ENCODE results near the gene GPER1.
"Not testable (repeated sequence)": the region's sequence is repeated elsewhere in the genome, so short reads cannot be mapped to it uniquely, and the experiment has no call there.

The GPER1 gene

DNA sequence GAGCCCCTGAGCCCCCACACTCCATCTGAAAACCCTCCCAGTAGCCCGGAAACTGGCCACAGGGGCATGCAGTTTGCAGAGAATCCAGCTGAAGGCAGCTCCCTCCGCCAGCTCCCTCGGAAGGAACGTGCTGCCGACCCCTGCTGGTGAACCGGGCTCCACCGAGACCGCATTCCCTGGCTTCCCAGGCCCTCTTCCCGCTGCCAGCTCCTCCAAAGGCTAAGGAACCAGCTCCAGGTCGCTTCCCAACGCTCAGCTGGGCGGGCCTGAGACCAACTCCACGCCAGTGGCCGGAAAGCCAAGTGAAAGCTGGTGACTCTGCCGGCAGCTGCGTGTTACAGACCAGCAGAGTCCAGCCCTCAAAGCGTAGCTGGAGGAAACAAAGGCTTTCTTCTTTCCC, 35.8 kb downstream of the GPER1 start:
- peak; percentile 60 for DNase-seq

DNA sequence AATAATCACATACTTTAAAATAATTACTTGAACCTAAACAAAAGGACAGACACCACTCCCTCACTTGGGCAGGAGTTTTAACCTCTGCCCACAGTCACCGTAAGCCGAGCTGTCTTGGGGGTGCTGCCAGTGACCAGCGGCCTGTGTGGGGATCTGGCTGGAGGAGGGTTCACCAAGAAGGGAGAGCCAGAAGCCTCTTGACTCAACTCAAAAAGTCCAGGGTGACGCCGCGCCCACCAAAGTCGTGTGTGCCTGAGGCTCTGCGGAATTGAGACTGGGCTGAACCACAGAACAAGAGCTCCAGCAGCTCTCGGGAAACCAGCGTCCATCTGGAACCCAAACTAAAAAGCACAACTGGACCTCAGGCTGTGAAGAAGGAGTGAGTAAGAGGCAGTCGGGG, 36.3 kb downstream of the GPER1 start:
- no peak for DNase-seq

DNA sequence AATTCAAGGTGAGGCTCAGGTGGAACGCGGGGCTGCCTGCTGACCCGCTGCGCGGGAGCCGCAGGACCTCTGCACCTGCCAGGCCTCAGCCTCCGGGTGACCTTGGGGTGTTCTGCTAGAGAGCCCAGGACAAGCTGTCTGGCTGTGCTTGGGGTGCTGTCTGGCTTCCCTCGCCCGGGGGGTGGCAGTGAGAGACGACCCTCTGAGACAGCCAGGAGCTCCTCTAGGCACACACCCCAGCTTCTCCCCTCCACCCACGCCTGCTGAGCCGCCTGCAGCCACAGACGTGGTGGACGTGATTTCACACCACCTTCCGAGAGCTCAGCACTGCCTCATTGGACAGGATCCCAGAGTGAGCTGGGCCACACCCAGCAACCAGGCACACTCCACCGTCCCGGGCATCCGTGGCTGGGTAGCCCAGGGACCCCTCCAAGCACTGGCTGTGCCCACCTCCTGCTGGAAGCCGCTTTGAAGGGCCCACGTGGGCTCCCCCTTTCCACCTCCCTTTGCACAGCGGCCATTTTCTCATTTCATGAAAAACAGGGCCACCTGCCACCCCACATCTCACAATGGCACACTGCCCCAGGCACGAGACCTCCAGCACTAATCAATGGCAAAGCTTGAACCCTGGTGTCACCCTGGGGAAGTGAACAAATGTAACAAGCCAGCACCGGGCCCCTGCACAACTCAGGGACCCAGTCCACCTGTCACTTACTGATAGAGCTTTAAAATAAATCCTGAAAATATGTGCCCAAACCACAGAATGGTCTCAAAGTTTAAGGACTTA, 37.1 kb downstream of the GPER1 start:
- no peak for DNase-seq

DNA sequence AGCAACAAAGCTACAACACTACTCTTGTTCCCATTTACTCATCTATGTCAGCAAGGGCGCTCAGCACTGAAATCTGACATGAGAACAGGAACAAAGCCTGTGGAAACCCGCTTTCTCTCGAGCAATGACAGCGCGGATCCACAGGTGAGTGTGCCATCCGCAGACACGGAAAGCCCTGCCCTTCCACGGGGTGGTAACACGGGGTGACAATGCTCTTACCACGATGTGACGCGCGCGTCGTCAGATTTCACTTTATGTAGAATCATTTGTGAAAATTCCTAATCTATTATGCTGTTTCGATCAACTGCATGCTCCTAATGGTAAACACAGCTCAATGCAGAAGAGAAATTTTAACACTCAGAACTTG, 37.7 kb downstream of the GPER1 start:
- no peak for DNase-seq

DNA sequence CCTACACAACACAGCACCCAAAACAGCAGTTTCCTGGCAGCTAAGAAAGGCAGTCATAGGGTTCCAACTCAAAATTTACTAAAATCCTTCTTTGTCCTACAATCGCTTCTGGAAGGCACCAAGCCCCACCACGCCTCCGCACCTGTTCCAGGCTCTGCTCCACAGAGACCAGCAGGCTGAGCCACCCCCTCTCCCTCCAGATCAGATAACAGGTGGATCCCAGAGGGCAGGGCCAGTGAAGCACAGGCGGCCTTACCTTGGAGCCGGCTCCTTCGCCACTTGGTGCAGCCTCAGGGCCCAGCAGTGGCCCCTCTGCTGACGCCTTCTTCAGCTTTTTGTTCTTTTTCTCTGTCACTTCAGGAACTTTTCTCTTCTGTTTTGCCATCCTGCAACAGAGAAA, 39.1 kb downstream of the GPER1 start:
- no peak for DNase-seq

DNA sequence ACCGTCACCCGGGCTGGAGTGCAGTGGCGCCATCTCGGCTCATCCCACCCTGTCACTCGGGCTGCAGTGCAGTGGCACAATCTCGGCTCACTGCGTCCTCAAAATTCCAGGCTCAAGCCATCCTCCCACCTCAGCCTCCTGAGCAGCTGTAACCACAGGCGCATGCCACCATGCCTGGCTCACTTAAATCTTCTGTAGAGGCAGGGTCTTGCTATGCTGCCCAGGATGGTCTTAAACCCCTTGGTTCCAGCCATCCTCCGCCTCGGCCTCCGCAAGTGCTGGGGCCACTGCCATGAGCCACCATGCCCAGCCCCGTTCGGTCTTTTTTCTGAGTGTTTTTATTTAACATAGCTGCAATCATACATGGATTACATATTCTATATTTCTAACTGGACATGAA, 41.5 kb downstream of the GPER1 start:
- DNase-seq: no peak

DNA sequence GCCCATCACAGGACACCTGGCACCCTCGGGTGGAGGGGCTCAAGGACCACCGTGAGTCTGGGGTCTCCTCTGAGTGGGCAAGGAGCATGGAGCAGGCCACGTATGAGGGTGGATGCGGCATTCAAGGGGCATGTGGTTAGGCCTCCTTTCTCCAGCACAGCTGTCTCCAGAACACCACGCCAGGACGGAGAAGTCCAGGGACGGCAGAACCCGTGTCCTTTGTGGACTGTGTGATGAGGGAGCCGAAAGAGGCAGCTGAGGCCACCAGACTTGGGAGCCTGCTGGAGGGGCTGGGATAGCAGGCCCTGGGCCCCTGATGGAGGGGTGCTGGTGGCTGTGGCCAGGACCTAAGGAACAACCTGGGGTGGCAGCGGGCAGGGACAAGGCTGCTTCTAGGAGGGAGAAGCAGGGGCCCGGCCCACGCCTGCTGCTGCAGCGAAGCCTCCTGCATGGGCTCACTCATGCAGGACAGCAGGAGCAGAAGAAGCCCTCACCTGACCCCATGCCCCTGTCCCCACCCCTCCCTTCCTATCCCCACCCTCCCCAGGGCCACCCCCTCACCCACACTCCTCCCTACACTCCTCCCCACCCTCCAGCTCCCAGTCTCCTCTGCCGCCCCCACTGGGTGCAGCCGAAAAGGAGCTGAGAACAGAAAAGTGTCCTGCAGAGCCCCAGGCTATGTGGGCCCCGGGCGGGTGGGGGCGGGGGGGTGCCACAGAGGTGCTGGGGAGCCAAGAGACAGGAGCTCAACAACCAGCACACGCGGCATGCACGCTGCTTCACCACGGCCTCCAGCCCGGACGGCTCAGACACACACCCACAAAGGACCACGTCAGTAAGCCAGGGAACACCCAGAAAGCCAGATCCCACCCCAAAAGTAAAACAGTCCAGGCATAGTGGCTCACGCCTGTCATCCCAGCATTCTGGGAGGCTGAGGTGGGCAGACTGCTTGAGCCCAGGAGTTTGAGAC, 42.4 kb downstream of the GPER1 start:
- DNase-seq: no peak

DNA sequence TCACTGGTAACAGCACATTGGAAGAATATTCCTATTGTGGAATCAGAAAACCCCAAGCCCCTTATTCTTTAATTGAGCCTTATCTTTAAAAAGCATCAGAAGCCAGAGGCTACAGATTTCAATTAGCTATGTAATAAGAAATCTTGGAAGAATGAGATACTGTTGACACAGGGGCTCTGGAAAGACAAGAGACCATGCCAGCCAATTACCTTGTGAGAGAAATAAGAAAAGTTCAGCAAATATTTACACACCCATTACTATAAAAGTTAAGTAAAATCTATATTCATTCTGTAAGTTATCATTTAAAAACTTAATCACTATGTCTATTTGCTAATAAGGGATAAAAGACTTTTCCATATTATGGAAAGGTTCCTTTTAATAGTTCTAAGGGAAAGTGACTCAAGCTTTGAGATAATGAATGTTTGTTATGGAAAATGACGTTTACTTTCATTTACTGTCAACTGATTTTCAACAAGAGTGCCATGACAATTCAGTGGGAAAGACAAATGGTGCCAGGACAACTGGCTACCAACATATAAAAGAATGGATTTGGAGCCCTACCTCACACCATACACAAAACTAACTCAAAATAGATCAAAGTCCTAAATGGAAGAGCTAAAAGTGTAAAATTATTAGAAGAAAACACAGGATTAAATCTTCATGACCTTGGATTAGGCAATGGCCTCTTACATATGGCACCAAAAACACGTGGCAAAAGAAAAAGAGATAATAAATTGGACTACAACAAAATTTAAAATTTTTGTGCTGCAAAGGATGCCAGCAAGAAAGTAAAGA, 43.8 kb downstream of the GPER1 start:
- no peak for DNase-seq

DNA sequence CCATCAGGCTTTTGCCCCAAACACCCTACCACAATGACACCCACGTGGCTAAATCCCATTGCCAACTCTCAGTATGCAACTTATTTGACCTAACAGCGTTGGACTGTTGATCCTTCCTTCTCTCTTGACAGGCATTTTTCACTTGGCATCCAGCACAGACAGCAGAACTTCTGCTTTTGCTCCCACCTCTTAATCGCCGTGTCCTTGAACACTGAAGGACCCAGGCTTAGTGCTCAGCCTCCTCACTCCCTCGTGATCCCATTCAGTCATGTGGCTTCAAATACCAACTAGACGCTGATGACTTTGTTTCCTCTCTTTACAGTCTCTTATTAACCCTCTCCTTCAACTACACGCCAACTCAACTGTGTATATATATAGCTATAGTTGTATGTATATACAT, 47.0 kb downstream of the GPER1 start:
- no peak for DNase-seq

DNA sequence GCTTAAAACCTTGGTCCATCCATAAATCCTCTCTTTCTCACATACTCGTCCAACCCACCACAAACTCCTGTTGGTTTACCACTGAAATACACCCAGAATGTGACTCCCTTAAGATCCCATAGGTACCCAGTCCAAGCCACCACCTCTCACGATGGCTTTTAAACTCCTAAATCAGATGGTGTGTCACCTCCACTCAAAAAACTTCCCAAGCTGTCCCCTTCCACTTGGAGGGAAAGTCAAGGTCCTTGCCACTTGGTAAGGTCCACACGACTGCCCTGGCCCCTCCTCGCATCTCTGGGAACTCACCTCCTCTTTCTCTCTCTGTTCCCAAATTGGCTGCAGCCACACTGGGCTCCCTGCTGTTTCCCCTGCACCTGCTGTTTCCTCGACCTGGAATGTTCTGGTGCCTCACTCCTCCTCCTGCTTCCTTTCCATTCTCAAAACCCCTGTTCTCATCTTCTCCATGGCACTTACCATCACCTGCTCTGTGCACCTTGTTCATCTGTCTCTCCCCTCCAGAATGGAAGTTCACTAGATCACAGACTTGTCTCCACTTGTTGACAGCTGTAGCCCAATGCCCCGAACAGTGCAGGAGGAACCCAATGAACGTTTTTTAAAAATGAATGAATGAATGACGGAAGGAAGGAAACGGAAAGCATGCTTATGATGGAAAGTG, 49.1 kb downstream of the GPER1 start:
- DNase-seq: no peak

DNA sequence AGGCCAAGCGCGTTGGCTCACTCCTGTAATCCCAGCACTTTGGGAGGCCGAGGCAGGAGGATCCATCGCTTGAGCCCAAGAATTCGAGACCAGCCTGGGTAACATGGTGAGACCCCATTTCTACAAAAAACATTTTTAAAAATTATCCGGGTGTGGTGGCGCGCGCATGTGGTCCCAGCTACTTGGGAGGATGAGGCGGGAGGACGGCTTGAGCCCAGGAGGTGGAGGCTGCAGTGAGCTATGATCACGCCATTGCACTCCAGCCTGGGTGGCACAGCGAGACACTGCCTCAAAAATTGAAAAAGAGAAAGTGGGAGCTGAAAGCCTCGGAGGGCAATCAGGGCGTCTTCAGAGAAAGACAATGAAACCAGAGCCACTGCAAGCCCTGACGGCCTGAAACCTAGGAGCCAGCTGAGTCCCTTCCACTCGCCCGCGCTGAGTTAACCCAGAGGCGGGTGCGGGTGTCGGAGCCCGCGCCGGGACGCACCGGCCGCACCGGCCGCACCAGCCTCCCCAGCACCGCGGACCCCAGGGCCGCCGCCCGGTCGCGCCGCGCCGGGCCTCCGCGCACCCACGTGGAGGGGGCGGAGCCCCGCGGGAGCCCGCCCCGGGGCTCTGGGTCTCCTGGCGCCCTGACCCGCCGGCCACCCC, 49.7 kb downstream of the GPER1 start:
- DNase-seq: no peak

DNA sequence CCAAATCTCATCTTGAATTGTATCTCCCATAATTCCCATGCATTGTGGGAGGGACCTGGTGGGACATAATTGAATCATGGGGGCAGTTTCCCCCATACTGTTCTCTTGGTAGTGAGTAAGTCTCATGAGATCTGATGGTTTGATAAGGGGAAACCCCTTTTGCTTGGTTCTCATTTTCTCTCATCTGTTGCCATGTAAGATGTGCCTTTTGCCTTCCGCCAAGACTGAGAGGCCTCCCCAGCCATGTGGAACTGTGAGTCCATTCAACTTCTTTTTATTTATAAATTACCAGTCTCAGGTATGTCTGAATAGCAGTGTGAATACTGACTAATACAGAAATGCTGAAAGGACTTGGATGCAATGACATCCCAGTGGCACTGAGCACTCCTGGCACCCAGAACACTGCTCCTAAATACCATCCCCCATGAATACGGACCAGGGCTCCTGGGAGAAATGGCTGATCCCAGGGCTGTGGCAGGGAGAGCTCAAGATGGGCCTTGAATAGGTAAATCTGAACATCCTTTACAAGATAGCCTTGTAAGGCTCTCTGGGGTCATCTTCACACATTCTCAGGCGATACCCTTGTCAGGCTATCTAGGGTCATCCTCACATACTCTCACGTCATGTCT, 52.7 kb downstream of the GPER1 start:
- no peak for DNase-seq

DNA sequence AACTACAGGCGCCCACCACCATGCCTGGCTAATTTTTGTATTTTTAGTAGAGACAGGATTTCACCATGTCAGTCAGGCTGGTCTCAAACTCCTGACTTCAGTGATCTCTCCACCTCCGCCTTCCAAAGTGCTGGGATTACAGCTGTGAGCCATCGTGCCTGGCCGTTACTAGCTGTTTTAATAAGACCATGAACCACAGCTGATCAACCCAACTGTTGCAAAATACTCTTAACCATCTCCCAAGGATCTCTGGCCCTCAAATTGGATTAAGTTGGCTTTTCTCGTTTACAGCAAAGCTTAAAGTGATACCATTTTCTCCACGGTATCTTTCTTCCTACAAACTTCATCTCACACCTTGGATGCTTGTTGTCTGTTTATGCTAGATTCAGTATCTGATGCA, 53.7 kb downstream of the GPER1 start:
- no peak for DNase-seq

DNA sequence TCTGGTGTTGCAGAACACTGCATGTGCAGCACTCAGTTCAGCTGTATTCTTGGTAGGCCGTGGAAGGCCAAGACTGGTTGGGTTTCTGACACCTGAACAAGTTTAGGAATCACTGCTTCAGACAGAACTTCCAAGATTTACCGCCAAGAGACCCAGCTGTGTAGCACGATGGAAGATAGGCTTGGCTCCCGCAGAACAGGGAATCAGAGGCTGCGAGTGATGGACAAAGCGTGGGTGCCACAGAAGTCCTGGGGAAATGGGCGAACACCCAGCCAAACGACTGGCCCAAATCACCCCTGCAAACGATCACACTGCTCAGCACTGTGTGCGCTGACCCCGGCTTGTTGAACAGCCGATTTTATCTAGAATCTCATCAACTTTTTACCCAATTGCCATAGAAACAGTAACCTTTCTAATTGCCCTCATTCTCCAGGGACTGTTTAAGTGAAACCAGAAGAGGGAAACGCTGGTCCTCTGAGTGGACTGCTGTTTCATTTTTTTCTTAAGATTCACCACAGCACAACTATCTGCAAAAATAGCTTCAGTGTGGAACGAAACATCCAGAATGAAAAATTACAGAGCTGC, 54.2 kb downstream of the GPER1 start:
- no peak for DNase-seq

DNA sequence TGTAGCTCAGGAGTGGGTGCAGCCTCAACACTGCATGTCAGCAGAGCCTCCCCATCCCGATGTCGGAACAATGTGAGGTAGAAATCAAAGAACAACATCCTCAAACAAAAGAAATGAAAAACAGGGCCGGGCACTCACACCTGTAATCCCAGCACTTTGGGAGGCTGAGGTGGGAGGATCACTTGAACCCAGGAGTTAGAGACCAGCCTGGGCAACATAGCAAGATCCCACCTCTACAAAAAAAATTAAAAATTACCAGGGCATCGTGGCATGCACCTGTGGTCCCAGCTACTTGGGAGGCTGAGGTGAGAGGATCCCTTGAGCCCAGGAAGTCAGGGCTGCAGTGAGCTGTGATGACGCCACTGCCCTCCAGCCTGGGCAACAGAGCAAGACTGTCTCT, 55.1 kb downstream of the GPER1 start:
- not testable (repeated sequence) for DNase-seq
